ENCODE measurements around the gene NCBP3. TPM values are rescaled to one million over a fixed set of nuclear protein-coding genes. Genes with fewer than 3 reads are reported as not detected.

NCBP3 gene
- total and polyA plus RNA-seq, 2 of the 8 experiments (the other 6 are each of a cell fraction or from before 2014, with no cell fraction given), result 19.6 to 46.1 TPM

GRCh38 chr17:3827124-3827773 lies 18.8 kb downstream of the NCBP3 start (continued):
- TF ChIP-seq JUND (IDR thresholded peaks at IDR 0.05; ENCODE audit: low read length), result no peak
